Endodermal cell (in vitro differentiated cells): ENCODE results near the gene IFNG. TPM values are rescaled to one million over a fixed set of nuclear protein-coding genes. Genes with fewer than 3 reads are reported as not detected.

Experiments
- DNase-seq: peaks from one replicate; pipeline ENCODE4 v3.0.0-alpha.2; 2017
- H3K27ac ChIP-seq: 2 replicates; pipeline ENCODE4 v1.5.1; 2013; ENCODE audit warnings: mild to moderate bottlenecking, low read depth, low read length, moderate library complexity
- H3K27me3 ChIP-seq: 2 replicates; pipeline ENCODE4 v1.6.1; 2013; ENCODE audit warnings: mild to moderate bottlenecking, low read length, moderate library complexity; ENCODE audit not compliant: insufficient read depth, control insufficient read depth, poor library complexity, severe bottlenecking
- H3K36me3 ChIP-seq: 2 replicates; pipeline ENCODE4 v1.7.0; 2013; ENCODE audit warnings: mild to moderate bottlenecking, low read length, moderate library complexity; ENCODE audit not compliant: control insufficient read depth, insufficient read depth
- H3K4me1 ChIP-seq: one replicate; pipeline ENCODE4 v1.7.0; 2013; ENCODE audit warnings: low read length; ENCODE audit not compliant: control insufficient read depth, insufficient read depth
- H3K4me3 ChIP-seq: 2 replicates; pipeline ENCODE4 v1.5.1; 2013; ENCODE audit warnings: mild to moderate bottlenecking, low read length, moderate library complexity
- H3K9ac ChIP-seq: 2 replicates; pipeline ENCODE4 v1.6.1; 2013; ENCODE audit warnings: mild to moderate bottlenecking, low read length, moderate library complexity; ENCODE audit not compliant: poor library complexity, severe bottlenecking; ENCODE audit errors: extremely low read depth
- H3K9me3 ChIP-seq: 2 replicates; pipeline ENCODE4 v1.6.1; 2013; ENCODE audit warnings: mild to moderate bottlenecking, low read length, moderate library complexity; ENCODE audit not compliant: control insufficient read depth
- H3K27ac Mint-ChIP-seq: 2 replicates; pipeline ENCODE4 v1.8.0; 2020; ENCODE audit warnings: mixed read lengths
- H3K27me3 Mint-ChIP-seq: 2 replicates; pipeline ENCODE4 v1.8.0; 2021; ENCODE audit warnings: mild to moderate bottlenecking, mixed read lengths; ENCODE audit not compliant: insufficient read depth
- H3K36me3 Mint-ChIP-seq: 2 replicates; pipeline ENCODE4 v1.8.0; 2020; ENCODE audit warnings: low read depth, mixed read lengths
- H3K4me1 Mint-ChIP-seq: 2 replicates; pipeline ENCODE4 v1.8.0; 2020; ENCODE audit warnings: mixed read lengths
- H3K4me3 Mint-ChIP-seq: 2 replicates; pipeline ENCODE4 v1.8.0; 2020; ENCODE audit warnings: mild to moderate bottlenecking, moderate library complexity, mixed read lengths
- H3K9me3 Mint-ChIP-seq: 2 replicates; pipeline ENCODE4 v1.8.0; 2020; ENCODE audit warnings: mild to moderate bottlenecking, mixed read lengths
- CTCF ChIP-seq: fragments of 200-600 bp; sonication (generic); conservative IDR thresholded peaks from 2 replicates; pipeline ENCODE4 v1.5.0; 2021; ENCODE audit warnings: antibody characterized with exemption, mild to moderate bottlenecking
- WGBS, 2 experiments: methylation state at CpG; one replicate each; pipeline versions ENCODE4 v1.1.5 to v1.1.7; 2013; ENCODE audit warnings: missing lambda C conversion rate in 2 of 2, mixed read lengths in 1 of 2; ENCODE audit not compliant: insufficient coverage in 1 of 2, insufficient read length in 1 of 2; 5-methylcytosine and 5-hydroxymethylcytosine counted together
- total RNA-seq, 2 donors: library from RNA; stranded (reverse); fragmentation: NEBNext Ultra II Directional in 1 of 2; extraction: Animal tissue kit (Norgen Biotek cat#: 25700) in 1 of 2; gene quantifications; 2 replicates in 1 of 2; 3 replicates in 1 of 2; pipeline ENCODE4 v1.2.1, GENCODE V29; 2021

The IFNG gene
- total RNA-seq, 2 donors from 2014 or later: not detected

DNA sequence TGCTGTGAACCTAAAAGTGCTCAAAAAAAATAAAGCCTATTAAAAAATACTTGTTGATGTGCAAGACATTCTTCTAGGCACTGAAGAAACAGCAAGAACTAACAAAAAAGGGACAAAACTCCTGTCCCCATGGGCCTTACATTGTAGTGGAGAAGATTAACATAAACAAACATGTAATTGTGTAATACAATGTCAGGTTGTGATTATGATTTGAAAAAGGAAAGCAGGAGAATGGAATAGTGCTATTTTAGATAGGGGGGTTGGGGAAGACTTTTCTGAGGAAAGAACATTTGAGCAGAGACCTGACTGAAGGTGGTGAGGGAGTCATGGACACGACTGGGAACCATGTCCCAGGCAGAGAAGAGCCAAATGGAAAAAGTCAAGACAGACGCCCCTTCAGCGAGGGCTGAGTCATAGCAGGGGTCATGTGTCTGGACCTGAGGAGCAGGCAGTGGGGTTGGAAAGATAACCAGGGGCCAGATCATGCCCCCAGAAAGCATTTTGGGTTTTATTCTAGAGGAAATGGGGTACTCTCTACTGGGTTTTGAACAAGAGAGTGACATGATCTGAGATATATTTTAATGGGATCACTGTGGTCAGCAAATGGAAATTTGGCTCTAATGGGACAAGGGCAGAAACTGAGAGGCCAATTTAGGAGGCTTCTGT, 19.4 kb upstream of the IFNG start:
- 87 to 97% methylated on average over 3 of the region's 3 CpGs for WGBS, 2 experiments
- H3K27me3 Mint-ChIP-seq: no peaks in the 10 kb centered on the region
- H3K4me3 Mint-ChIP-seq: no peak overlapping the region
- H3K4me1 Mint-ChIP-seq: peaks cover 13% of the 10 kb centered on the region
- no peaks in the 10 kb centered on the region for H3K27me3 ChIP-seq
- DNase-seq: peak; percentile 53
- no peak overlapping the region for H3K27ac Mint-ChIP-seq
- H3K9me3 ChIP-seq: no peaks in the 10 kb centered on the region
- no peaks in the 10 kb centered on the region for H3K4me1 ChIP-seq
- no peak overlapping the region for H3K27ac ChIP-seq
- TF ChIP-seq CTCF: no peak
- no peak overlapping the region for H3K4me3 ChIP-seq
- H3K9me3 Mint-ChIP-seq: no peaks in the 10 kb centered on the region
- H3K36me3 ChIP-seq: no peaks in the 10 kb centered on the region
- no peak overlapping the region for H3K9ac ChIP-seq
- no peaks in the 10 kb centered on the region for H3K36me3 Mint-ChIP-seq

GRCh38 chr12:68178184-68178583, 18.6 kb upstream of the IFNG start:
- peaks cover 13% of the 10 kb centered on the region for H3K4me1 Mint-ChIP-seq
- Histone ChIP-seq H3K36me3 (no peaks in the 10 kb centered on the region), H3K4me3 (no peak overlapping the region), H3K9ac (no peak overlapping the region), H3K9me3 (no peaks in the 10 kb centered on the region), H3K27ac (no peak overlapping the region), H3K4me1 (no peaks in the 10 kb centered on the region), H3K27me3 (no peaks in the 10 kb centered on the region)
- no peak for TF ChIP-seq CTCF
- no peaks in the 10 kb centered on the region for H3K9me3 Mint-ChIP-seq
- no peak overlapping the region for H3K27ac Mint-ChIP-seq
- H3K36me3 Mint-ChIP-seq: no peaks in the 10 kb centered on the region
- H3K27me3 Mint-ChIP-seq: no peaks in the 10 kb centered on the region
- DNase-seq: no peak
- H3K4me3 Mint-ChIP-seq: no peak overlapping the region

DNA sequence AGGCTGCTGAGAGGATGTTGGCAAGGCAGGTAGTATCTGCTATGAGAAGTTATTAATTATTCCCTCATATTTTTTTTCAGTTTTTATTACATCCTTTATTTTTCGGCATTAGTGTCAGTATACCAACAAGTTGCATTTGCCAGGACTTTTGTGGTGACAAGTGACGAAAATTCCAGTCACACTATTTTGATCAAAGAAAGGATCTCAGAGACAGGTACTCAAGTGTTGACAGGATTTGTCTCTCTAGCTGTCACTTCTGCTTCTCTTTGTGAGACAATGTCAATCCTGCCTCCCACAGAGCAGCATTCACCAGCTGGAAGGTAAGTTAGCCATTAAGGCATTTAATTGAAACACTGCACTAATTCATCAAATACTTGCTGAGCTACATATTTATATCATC, 18.0 kb upstream of the IFNG start:
- no peaks in the 10 kb centered on the region for H3K9me3 Mint-ChIP-seq
- no peaks in the 10 kb centered on the region for H3K36me3 ChIP-seq
- H3K36me3 Mint-ChIP-seq: no peaks in the 10 kb centered on the region
- no peaks in the 10 kb centered on the region for H3K27me3 Mint-ChIP-seq
- H3K9me3 ChIP-seq: no peaks in the 10 kb centered on the region
- H3K9ac ChIP-seq: no peak overlapping the region
- peaks cover 13% of the 10 kb centered on the region for H3K4me1 Mint-ChIP-seq
- no peak overlapping the region for H3K27ac ChIP-seq
- H3K27ac Mint-ChIP-seq: no peak overlapping the region
- H3K4me1 ChIP-seq: no peaks in the 10 kb centered on the region
- H3K27me3 ChIP-seq: no peaks in the 10 kb centered on the region
- no peak overlapping the region for H3K4me3 ChIP-seq
- no peak for TF ChIP-seq CTCF
- no peak for DNase-seq
- 64% methylated on average over 2 of the region's 2 CpGs; no CpG with 5 or more reads in 1 of the 2 experiments for WGBS, 2 experiments
- no peak overlapping the region for H3K4me3 Mint-ChIP-seq
